NCI-H2029 (cell line): Measurements from ENCODE around the gene PRSS2.

Source experiments
- DNase-seq: peaks from one replicate; lab custom pipeline; 2025; lab: John Stamatoyannopoulos, UW

The PRSS2 gene

DNA sequence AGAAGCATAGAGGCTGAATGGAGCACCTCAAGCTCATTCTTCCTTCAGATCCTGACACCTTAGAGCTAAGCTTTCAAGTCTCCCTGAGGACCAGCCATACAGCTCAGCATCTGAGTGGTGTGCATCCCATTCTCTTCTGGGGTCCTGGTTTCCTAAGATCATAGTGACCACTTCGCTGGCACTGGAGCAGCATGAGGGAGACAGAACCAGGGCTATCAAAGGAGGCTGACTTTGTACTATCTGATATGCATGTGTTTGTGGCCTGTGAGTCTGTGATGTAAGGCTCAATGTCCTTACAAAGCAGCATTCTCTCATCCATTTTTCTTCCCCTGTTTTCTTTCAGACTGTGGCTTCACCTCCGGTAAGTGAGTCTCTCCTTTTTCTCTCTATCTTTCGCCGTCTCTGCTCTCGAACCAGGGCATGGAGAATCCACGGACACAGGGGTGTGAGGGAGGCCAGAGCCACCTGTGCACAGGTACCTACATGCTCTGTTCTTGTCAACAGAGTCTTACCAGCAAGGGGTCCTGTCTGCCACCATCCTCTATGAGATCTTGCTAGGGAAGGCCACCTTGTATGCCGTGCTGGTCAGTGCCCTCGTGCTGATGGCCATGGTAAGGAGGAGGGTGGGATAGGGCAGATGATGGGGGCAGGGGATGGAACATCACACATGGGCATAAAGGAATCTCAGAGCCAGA, 31.0 kb downstream of the PRSS2 start:
- DNase-seq = no peak

DNA sequence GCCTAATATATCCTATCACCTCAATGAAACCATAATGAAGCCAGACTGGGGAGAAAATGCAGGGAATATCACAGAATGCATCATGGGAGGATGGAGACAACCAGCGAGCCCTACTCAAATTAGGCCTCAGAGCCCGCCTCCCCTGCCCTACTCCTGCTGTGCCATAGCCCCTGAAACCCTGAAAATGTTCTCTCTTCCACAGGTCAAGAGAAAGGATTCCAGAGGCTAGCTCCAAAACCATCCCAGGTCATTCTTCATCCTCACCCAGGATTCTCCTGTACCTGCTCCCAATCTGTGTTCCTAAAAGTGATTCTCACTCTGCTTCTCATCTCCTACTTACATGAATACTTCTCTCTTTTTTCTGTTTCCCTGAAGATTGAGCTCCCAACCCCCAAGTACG, 31.5 kb downstream of the PRSS2 start:
- no peak for DNase-seq

- DNase-seq = no peak
These were observed 33.1 kb downstream of the PRSS2 start for GRCh38 chr7:142803901-142804300.

GRCh38 chr7:142804728-142805207, 34.0 kb downstream of the PRSS2 start:
- no peak for DNase-seq

DNA sequence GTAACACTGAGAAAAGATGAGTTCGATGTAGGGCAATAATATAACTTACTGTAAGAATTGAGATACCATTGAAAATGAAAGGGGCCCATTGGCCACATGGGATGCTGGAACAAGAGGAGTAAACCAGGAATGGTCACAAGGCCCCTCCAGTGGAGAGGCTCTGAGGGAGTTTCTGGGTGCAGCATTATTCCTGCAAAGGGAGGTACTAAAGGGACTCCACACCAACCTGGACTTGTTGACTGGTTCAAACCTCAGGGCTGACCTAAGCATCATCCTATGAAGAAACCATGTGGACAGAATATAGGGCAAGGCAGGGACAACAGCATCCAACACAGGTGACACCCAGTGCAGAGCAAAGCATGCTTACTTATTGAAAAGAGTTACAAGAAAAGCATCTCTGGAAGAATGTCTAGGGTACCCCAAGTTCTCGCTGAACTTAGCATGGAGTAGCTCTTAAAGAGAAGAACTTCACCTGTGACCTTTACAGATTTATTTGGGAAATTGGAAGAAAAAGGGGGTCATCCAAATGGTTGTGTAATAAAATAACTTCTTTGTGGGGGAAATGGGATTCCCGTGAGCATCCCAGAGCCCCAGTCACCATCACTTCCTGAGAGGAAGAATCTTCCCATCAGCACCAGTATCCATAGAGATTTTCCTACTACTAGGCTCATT, 34.7 kb downstream of the PRSS2 start:
- DNase-seq = no peak

DNA sequence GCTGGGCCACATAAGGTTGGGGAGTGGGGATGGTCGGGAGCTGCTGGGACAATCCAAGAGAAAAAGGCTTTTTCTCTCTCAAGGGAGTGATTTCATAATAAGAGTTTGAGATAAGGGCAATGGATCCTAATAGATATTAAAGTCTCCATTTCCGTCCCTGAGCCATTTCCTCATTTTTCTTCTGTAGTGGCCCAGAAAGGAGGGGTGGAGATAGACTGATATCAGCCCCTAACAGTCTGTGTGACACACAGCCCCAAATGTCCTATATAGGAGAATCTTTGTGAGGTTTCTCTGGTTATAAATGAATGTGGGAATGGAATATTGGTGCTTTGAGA, 35.2 kb downstream of the PRSS2 start:
- DNase-seq = no peak

GRCh38 chr7:142806957-142807356, 36.2 kb downstream of the PRSS2 start:
- no peak for DNase-seq

DNA sequence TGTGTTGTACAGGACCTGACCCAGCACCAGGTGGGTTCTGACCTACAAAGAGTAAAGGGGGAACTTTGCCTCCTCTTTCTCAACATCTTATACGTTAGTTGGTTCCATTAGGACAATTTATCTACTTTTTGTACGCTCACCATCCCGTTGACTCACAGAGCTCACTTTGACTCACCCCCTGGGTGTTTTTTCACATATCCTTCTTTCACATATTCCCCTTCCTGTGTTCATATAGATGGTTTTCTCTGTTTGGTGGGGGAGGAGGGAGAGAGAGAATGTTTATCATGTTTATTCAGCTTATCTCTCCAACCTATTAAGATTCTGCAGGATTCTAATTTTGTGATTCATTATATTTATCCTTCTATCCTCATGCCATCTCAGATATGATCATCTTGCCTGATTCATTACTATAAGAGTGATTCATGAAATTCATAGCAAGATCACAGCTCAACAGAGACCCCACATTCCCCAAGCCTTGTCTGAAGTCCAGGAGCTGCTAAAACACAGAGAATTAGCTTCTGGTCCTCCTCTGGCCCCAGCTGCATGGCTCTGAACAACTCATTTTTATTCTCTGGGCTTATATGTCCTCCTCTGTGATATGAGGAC, 37.2 kb downstream of the PRSS2 start:
- no peak for DNase-seq

GRCh38 chr7:142808461-142808801, 37.7 kb downstream of the PRSS2 start:
- DNase-seq = no peak

DNA sequence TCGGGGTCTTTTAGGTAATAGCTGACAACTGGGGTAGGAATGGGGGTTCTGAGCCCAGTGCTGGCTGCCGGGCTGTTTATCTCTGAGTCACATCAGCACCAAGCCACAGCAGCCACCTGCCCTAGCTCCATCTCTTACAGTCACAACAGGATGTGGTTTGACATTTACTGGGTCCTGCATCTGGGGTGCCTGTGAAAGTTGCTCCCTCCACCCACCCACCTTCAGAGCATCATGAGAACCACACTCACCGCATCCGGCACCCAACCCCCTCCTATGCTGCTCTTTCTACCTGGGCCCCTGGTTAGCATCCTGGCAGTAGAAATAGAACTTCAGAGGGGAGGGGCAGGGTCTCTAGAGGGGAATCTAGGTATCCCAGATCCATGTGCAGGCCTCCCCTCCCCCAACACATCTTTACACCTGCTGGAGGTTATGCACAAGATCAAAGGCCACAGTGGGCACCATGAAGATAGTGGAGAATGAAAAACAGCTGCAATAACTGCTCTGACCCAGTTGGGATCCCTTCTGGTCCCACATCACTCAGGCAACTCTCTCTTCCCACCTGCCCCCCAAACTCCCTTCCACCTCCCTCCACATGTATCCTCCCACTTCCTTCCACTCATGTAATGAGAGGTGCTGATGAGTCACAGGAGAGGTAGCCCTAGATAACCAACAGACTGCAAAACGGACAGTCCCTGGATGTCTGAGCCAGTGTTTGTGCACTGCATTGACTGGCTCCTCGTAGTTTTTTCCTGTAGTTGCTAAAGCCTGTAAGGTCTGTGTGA, 38.2 kb downstream of the PRSS2 start:
- DNase-seq = no peak

GRCh38 chr7:142809671-142810070, 38.9 kb downstream of the PRSS2 start:
- no peak for DNase-seq

GRCh38 chr7:142811154-142811737, 40.5 kb downstream of the PRSS2 start:
- no peak for DNase-seq

GRCh38 chr7:142812437-142813215, 41.9 kb downstream of the PRSS2 start:
- no peak for DNase-seq

DNA sequence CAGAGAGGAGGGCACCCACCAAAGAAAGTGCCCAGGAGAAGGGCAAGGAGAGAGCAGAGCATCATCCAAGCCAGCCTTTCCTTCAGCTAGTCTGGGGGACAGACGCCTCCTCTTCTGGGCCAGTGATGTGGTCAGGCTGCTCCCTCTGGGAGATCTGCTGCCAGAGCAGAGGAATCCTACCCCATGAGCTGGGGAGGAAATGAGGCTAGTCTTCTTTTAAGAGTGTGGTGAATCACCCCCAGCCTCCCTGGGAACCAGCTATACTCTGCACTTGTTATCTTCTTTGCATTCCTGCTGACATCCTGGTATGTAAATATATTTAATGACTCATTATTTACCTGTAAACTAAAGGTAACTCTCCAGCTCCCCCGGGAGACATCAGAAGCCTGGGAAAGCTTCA, 42.5 kb downstream of the PRSS2 start:
- DNase-seq = no peak

GRCh38 chr7:142813699-142814098, 42.9 kb downstream of the PRSS2 start:
- no peak for DNase-seq

DNA sequence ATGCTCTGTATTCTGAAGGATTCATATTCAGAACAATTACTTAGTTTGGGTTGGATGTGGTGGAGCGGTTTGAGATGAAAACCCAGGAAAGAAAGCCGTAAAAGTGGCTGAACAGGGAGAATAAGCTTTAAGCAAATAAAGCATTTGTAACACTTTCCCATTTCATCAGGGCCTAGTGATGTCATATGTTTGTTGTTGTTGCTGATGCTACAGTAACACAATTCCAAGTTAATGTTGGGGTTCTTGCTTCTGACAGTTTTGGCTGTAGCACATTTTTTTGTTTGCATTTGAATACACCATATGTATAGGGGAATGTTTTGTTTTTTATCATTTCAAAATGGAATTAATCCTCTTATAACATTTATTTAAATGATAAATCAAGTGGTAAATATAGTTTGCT, 43.7 kb downstream of the PRSS2 start:
- DNase-seq = no peak

GRCh38 chr7:142815134-142815533, 44.4 kb downstream of the PRSS2 start:
- DNase-seq = no peak

- no peak for DNase-seq
These were observed 46.7 kb downstream of the PRSS2 start for GRCh38 chr7:142817506-142817905.

GRCh38 chr7:142819530-142819929, 48.8 kb downstream of the PRSS2 start:
- no peak for DNase-seq

- no peak for DNase-seq
These were observed 51.9 kb downstream of the PRSS2 start for GRCh38 chr7:142822714-142823113.
